ENCODE measurements around the gene ALDH1L1.

ALDH1L1 gene

DNA sequence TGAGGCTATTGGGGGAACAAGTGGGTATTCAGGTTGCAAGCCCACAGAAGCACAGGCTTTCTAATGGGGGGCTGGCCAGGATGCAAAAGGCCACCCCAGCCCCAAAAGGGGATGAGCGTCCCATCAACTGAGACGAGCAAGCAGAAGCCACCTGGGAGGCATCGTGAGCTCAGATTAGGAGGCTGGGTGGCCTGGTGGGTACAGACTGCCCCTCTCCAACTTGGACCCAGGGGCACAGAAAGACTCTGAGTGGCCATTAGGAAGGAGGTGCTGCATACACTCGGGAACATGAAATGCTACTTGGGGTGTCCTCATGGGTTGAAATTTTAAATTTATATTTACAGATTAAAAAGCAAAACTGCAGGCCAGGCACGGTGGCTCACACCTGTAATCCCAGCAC, 125.5 kb downstream of the ALDH1L1 start:
- DNase-seq (ENCODE audit: low read depth): no peak

DNA sequence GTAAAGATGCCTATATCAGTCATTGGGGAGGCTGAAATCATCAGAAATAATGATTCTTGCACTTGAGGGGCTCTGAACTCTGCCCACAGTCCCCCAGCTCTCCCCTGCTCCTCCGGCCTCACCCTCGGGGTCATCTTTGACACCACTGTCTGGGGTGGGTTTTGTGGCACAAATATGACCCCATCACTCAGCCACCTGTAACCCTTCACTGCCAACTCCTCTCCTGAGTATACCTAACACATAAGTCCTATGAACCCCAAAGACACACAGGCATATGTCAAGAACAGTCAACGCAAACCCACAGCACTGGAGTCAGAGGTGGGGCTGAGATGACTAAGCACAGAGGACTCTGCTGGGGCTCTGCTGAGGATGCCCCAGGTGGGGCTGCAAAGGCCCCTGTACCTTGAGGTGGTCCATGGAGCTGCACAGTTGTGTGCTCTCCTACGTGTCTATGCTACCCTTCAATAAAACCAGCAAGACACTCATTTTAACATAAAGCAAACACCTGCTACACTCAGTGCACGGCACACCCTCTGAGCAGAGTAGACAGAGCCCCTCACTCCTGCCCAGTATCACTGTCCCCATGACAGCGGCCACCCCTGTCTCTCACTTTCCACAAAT, 126.3 kb downstream of the ALDH1L1 start:
- no peak for DNase-seq (ENCODE audit: low read depth)
